ENCODE measurements around the gene SERPING1.

SERPING1 gene

GRCh38 chr11:57597461-57597915 is at the start of gene SERPING1:
Gene SERPING1 (plus strand): TSS chr11:57597685. CDS start chr11:57598271, 586 bp downstream.
- no peak for DNase-seq

GRCh38 chr11:57547854-57548377 is 49.6 kb upstream of the SERPING1 start:
- DNase-seq = no peak

- no peak for DNase-seq
These were observed 47.5 kb upstream of the SERPING1 start for GRCh38 chr11:57549983-57550382.

- DNase-seq = no peak
These were observed 45.5 kb upstream of the SERPING1 start for GRCh38 chr11:57551941-57552340.

- no peak for DNase-seq
These were observed 45.0 kb upstream of the SERPING1 start for GRCh38 chr11:57552479-57552878.

GRCh38 chr11:57555393-57555792 is 42.1 kb upstream of the SERPING1 start:
- no peak for DNase-seq

GRCh38 chr11:57556041-57556440 is 41.4 kb upstream of the SERPING1 start:
- DNase-seq = no peak

GRCh38 chr11:57560146-57560545 is 37.3 kb upstream of the SERPING1 start:
- DNase-seq = no peak

- no peak for DNase-seq
These were observed 34.9 kb upstream of the SERPING1 start for GRCh38 chr11:57562596-57562995.

GRCh38 chr11:57566005-57566904 is 31.2 kb upstream of the SERPING1 start:
- DNase-seq = peak; percentile 63

GRCh38 chr11:57566905-57567514 is 30.5 kb upstream of the SERPING1 start:
- peak; percentile 47 for DNase-seq

GRCh38 chr11:57567515-57568329 is 29.8 kb upstream of the SERPING1 start, which contains the start of gene UBE2L6:
Gene UBE2L6 (minus strand): TSS chr11:57567672. CDS start chr11:57567611, 61 bp downstream.
- peak; percentile 56 for DNase-seq

- DNase-seq = peak; percentile 90
These were observed 29.1 kb upstream of the SERPING1 start for GRCh38 chr11:57568330-57568766.

- no peak for DNase-seq
These were observed 25.9 kb upstream of the SERPING1 start for GRCh38 chr11:57571606-57572005.

- no peak for DNase-seq
These were observed 23.4 kb upstream of the SERPING1 start for GRCh38 chr11:57574061-57574460.

- no peak for DNase-seq
These were observed 13.1 kb upstream of the SERPING1 start for GRCh38 chr11:57584341-57584740.

GRCh38 chr11:57585301-57585700 is 12.2 kb upstream of the SERPING1 start:
- DNase-seq = no peak

GRCh38 chr11:57586711-57587245 is 10.7 kb upstream of the SERPING1 start:
- no peak for DNase-seq

- no peak for DNase-seq
These were observed 9.3 kb upstream of the SERPING1 start for GRCh38 chr11:57588046-57588710.

- no peak for DNase-seq
These were observed 1.1 kb upstream of the SERPING1 start for GRCh38 chr11:57596266-57596885.
